CD4-positive, alpha-beta T cell treated with Interleukin-6 at 100 ng/mL for 8 hours (primary cell): ENCODE results near the gene SCD.
"Not testable (repeated sequence)": the region's sequence is repeated elsewhere in the genome, so short reads cannot be mapped to it uniquely, and the experiment has no call there.

Experiments used
- DNase-seq: peaks from one replicate; pipeline ENCODE4 v3.0.0-alpha.2; 2020; ENCODE audit warnings: mixed read lengths, low spot score

SCD gene

DNA sequence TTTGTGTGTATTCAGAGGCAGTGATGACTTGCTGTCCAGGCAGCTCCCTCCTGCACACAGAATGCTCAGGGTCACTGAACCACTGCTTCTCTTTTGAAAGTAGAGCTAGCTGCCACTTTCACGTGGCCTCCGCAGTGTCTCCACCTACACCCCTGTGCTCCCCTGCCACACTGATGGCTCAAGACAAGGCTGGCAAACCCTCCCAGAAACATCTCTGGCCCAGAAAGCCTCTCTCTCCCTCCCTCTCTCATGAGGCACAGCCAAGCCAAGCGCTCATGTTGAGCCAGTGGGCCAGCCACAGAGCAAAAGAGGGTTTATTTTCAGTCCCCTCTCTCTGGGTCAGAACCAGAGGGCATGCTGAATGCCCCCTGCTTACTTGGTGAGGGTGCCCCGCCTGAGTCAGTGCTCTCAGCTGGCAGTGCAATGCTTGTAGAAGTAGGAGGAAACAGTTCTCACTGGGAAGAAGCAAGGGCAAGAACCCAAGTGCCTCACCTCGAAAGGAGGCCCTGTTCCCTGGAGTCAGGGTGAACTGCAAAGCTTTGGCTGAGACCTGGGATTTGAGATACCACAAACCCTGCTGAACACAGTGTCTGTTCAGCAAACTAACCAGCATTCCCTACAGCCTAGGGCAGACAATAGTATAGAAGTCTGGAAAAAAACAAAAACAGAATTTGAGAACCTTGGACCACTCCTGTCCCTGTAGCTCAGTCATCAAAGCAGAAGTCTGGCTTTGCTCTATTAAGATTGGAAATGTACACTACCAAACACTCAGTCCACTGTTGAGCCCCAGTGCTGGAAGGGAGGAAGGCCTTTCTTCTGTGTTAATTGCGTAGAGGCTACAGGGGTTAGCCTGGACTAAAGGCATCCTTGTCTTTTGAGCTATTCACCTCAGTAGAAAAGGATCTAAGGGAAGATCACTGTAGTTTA, 15.8 kb downstream of the SCD start:
- no peak for DNase-seq

DNA sequence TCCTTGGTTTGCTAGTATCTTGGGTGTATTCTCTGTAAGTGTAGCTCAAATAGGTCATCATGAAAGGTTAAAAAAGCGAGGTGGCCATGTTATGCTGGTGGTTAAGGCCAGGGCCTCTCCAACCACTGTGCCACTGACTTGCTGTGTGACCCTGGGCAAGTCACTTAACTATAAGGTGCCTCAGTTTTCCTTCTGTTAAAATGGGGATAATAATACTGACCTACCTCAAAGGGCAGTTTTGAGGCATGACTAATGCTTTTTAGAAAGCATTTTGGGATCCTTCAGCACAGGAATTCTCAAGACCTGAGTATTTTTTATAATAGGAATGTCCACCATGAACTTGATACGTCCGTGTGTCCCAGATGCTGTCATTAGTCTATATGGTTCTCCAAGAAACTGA, 17.1 kb downstream of the SCD start:
- no peak for DNase-seq

DNA sequence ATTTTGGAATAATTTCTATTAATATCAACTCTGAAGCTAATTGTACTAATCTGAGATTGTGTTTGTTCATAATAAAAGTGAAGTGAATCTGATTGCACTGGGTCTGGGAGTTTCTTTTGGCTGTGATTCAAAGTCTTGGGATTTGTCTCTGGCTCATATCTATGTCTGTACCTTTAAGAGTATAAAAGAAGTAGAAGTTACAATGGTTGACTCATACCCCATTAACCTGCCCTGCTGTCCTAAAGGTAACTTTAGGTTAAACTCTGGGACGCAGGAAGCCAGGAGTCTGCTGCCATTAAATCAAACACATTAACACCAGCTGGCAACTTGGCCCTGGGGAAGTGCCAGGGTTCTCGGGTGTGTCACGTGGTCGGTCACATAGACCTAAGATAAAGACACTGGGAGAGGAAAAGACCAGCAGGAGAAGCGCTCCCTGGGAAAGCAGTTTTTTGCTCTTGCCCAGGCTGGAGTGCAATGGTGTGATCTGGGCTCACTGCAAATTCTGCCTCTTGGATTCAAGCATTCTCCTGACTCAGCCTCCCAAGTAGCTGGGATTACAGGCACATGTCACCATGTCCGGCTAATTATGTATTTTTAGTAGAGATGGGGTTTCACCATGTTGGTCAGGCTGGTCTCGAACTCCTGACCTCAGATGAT, 17.8 kb downstream of the SCD start:
- DNase-seq, result no peak

DNA sequence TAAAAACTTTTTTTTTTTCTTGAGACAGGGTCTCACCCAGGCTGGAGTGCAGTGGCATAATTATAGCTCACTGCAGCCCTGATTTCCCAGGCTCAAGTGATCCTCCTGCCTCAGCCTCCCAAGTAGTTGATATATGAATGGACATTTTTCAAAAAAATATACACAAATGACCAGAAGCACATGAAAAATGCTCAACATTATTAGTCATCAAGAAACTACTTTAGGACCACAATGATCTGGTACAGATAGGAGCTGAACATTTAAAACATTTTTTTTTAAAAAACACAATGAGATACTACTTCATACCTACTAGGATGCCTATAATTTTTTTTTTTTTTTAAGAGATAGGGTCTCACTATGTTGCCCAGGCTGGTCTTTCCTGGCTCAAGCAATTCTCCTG, 21.7 kb downstream of the SCD start:
- DNase-seq, result no peak

DNA sequence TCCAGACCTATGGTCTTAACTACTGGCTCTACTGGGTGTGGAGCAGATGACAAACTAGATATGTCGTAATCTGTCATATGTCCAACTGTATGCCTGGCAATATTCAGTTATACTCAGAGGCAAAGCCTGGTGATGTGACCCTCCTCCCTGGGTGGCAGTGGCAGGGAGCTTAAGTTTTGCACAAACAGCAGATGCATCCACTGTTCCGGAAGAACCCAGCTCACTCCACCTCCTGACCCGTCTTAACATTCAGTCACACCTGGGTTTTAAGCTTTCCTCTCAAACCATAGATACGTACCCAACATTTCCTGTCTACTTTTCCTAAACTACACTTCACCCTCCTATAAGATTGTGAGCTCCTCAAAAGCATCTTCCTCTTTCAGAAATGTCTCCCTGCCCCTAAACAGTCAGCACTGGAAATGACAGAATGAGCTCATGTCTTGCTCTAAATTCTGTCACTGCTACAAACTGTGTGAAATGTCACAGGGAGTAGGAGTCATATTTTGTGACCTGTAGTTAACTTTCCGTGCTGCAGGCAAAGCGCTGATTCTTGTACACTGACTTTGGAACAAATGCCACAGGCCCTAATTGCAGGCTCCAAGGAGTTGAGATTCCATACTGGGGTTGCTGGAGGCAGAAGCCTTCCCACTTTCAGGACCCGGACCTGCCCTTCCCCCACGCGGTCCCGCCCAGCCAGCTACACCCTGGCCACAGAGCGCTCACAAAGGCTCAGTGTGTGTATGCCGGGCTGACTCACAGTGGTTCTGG, 23.9 kb downstream of the SCD start:
- DNase-seq, result peak; percentile 39

DNA sequence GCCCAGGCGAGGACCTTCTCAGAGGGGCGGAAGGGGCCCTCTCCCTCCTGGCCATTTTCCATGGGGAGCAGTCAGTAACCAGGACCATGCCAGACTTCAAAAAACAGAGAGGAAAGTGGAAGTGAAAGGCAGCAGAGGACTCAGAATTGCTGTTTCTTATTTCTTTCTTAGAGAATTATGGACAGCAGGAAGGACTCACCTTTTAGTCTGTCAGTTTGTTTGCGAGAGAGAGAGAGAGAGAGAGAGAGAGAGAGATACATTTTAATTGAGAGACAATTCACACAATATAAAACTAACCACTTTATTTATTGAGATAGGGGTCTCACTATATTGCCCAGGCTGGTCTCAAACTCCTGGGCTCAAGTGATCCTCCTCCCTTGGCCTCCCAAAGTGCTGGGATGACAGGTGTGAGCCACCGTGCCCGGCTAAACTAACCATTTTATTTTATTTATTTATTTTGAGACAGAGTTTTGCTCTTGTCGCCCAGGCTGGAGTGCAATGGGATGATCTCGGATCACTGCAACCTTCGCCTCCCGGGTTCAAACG, 24.5 kb downstream of the SCD start:
- no peak for DNase-seq

DNA sequence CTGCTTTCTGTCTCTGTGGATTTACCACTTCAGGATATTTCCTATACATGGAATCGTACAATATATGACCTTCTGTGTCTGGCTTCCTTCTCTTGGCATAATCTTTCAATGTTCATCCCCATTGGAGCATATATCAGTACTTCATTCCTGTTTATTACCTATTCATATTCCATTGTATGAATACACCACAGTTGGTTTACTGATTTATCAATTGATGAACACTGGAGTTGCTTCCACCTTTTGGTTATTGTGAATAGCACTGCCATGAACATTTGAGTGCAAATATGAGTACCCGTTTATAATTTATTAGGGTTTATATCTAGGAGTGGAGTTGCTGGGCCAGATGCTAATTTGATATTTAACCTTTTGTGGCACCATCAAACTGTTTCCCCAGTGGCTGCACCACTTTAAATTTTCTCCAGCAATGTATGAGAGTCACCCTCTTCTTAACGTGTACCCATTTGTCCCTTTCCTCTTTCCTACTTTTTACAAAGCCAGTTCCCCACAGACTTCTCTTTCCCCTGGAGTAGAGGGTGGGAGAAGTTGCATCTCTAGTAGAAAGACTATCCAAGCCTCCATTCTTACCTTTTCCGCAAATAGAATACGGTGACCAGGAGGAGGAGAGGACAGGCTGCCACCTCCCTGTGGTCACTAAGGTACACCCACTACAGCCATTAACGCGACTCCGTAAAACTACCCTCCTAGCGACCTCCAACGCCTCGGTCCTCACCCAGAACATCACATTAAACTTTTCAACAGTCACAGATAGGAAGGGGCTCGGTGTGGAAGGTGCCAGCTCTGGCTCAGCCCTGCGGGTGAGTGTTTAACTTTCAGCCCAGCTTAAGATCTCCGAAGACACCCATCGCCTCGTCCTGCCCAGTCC, 25.6 kb downstream of the SCD start:
- DNase-seq, result no peak

DNA sequence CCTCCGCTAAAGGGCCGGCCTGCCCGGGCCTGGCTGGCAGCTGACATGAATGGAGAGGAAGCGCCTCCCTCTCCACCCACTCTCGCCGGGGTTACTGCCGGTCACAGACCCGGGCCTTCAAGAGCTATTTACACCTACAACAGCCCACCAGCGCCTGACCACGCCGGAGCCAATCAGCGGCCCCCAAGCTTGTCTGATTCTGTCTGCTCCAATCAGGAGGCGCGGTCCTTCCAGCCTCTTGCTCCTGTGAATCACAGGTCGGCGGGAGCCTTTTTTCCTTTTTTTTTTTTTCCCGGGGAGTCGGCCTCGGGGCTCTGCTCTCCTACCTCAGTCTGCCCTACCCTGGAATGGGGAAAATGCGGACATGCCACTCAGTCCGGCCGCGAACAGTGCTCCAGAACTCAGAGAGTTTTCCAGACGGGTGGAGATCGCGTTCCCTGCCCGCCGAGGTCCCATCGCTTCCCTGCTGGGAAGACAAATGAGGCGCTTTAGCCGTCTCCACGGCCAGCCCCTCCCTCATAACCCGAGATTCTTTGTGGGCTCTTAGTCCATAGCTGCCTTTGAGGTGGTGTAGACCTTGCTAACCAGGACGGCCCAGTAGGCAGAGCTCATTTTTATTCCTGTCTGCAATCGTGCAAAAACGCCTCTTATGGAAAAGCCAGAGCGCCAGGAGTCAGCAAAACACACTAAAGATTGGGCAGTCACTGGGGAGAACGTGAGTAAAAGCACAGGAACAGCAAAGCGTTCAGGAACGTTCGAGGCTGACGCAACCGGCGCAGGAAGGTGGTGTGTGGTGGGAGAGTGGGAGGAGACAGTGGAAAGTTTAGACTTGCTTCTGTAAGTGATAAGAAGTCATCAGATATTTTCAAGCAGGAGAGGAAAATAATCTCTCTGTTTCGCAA, 26.5 kb downstream of the SCD start:
- DNase-seq, result peak; percentile 86

DNA sequence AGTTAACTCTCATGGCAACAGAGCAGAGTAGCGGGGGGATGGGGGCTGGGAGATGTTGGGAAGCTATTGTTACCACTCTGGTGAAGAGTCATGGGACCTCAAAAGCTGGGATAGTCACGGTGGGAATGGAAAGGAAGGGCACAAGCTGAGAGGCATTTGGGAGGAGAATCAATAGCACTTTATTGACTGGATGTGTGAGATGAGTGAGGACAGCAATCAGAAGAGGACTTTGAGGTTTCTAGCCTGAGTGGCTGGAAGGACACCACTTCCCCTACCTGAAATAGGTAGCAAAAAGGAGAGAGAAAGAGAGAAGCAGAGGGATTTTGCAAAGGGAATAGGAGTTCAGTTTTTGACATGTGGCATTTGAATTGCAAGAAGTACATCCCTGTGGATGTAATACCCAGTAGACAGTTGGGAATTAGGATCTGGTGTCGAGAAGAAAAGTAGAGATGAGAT, 27.2 kb downstream of the SCD start:
- no peak for DNase-seq

DNA sequence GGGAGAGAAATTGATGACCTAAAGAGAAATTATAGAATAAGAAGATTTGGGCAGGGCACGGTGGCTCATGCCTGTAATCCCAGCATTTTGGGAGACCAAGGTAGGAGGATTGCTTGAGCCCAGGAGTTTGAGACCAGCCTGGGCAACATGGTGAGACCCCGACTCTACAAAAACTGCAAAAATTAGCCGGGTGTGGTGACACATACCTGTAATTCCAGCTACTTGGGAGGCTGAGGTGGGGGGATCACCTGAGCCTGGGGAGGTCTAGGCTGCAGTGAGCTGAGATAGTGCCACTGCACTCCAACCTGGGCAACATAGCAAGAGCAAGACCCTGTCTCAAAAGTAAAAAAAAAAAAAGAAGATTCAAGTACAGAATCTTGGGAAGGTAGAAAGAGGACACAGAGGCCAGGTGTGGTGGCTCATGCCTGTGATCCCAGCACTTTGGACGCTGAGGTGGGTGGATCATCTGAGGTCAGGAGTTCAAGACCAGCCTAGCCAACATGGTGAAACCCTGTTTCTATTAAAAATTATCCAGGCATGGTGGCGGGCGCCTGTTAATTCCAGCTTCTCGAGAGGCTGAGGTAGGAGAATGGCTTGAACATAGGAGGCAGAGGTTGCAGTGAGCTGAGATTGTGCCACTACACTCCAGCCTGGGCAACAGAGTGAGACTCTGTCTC, 27.8 kb downstream of the SCD start:
- DNase-seq, result not testable (repeated sequence)

DNA sequence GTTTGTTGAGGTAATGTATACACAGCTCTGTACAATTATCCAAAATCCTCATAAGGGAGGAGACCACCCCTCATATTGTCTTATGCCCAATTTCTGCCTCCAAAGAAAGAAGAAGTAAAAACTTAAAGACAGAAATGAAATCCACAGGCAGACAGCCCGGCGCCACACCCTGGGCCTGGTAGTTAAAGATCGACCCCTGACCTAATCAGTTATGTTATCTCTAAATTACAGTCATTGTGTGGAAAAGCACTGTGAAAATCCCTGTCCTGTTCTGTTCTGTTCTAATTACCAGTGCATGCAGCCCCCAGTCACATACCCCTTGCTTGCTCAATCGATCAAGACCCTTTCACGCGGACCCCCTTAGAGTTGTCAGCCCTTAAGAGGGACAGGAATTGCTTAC, 29.6 kb downstream of the SCD start:
- DNase-seq, result not testable (repeated sequence)

DNA sequence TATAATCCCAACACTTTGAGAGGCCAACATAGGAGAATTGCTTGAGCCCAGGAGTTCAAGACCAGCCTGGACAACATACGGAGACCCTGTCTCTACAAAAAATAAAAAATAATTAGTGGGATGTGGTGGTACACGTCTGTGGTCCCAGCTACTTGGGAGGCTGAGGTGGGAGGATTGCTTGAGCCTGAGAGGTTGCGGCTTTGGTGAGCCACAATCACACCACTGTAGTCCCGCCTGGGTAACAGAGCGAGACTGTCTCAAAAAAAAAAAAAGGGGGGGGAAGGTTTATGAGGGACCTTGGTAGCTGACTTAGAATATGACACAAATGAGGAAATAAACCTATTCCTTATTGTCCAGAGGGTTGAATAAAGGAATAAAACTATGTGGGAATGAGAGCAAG, 30.8 kb downstream of the SCD start:
- DNase-seq, result no peak

DNA sequence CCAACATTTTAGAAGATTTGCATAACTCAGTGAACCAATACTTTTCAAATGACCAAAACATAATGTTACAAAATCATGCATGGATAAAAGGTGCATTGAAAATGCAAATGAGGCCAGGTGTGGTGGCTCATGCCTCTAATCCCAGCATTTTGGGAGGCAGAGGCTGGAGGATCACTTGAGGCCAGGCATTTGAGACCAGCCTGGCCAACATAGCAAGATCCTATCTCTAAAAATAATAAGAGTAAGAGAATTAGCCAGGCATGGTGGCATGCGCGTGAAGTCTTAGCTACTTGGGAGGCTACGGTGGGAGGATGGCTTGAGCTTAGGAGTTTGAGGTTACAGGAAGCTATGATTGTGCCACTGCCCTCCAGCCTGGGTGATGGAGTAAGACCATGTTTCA, 33.4 kb downstream of the SCD start:
- DNase-seq, result no peak

DNA sequence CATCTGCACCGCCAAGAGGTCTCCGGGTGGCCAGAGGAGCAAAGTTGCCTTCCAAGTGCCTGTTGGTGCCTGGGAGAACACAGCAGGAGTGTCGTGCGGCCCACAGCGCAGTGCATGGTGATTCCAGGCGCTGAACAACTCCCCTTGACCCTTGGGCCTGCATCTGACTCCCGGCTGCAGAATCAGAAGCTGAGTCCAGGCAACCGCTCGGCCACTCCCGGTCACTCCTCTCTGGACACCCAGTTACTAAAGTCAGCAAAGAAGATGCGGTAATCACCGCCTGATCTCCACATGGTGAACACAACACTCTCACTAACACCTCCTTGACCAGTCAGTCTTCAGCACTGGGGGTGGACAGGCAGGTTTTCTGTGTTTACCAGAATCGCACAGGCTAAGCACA, 35.5 kb downstream of the SCD start:
- no peak for DNase-seq

DNA sequence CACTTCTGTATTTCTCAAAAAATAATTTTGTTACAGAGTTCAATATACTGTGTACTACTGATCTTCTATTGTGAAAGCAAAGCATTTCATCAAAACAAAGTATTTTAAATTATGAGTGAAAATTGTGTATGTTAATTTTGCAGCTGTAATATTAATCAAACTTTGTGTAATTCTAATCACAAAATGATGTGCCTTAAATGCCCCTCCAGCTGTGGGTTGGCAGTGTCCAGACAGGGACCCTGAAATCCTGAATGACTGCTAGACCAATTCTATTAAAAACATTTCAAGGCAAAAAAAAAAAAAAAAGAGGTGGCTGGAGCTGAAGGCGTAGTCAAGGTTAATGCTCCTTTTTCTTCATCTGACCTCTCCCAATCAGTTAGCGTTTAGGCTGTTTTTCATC, 36.2 kb downstream of the SCD start:
- no peak for DNase-seq

DNA sequence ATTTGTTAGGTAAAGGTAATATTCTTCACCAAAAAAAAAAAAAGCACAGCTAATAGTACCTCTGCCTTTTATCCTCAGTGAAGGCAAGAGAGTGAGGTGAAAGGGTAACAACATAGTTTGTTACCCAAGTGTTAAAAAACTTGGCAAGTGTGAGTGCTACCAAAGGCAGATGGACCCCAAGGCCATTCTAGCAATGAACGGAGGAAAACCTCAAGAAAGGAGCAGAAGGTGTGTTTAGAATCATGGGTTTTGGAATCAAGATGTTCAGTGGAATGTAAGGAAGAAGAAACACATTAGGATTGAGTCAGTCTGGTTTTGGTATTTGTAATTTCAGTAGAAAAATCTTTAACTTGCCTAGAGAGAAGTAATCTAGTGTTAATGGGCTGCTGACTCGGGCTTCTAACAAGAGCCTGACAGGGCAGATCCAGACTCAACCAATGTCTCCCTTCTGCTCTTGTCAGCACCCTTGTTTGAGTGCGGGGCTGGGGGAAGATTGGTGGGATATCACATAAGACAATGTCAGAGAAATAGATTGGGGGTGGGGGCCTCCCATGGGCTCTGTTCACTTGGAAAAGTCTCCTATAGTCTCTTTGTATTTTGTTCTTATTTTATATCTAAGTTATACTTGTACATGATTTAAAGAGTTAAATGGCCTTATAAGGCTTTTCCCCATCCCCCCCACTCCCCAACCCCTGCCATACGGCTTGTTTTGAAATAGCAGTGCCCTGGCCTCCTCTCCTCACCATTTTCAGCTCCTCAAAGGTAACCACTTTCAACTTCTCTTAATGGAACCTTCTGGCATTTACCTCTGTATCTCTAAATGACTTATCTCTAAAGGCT, 44.4 kb downstream of the SCD start:
- no peak for DNase-seq

DNA sequence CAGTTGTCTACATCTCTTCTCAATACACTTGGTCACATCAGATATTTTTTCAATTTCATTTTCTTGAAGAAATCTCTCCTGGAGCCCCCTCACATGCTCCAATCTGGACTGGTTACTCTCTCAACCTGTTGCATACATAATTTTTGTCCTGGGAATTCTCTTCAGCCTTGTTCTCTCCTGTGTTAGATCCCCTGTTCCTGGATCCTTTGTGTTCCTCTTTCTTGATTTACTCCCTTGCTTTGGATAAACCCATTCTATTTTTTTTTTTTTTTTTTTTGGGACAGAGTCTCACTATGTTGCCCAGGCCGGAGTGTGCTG, 45.6 kb downstream of the SCD start:
- DNase-seq, result no peak

DNA sequence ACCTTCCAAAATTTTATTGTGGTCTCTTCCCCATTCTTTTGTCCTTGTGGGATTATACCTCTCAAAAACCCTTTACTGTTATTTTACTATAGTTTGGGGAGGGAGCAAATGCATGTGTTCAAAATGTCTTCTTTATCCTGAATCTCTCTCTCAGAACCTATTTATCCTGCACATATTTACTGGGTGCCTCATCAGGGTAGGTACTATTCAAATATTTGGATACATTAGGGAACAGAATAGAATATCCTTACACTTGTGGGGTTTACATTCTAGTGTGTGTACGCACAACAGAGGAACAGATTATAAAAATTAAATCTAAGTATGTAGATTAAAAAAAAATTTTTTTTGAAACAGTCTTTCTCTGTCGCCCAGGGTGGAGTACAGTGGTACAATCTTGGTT, 48.6 kb downstream of the SCD start:
- no peak for DNase-seq

DNA sequence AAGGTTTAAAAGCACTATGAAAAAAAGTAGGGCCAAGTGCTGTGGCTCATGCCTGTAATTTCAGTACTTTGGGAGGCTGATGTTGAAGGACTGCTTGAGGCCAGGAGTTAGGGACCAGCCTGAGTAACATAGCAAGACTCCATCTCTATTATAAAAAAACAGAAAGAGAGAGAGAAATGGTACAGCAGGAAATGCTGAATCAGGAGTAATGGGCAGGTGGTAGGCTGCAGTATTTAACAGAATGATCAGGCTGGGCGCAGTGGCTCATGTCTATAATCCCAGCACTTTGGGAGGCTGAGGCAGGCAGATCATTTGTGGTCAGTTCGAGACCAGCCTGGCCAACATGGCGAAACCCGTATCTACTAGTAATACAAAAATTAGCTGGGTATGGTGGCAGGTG, 49.6 kb downstream of the SCD start:
- no peak for DNase-seq
